ENCODE results near the gene OAT. TPM values are rescaled to one million over a fixed set of nuclear protein-coding genes. Genes with fewer than 3 reads are reported as not detected.

Gene OAT
- total and polyA plus RNA-seq, 10 of the 15 experiments (the other 5 are each of a cell fraction or from before 2014, with no cell fraction given) = 1.2 to 9.8 (median 1.6) TPM

GRCh38 chr10:124388823-124389612 lies 29.7 kb downstream of the OAT start (continued):
- TF ChIP-seq RELA (IDR thresholded peaks at IDR 0.05; ENCODE audit: borderline replicate concordance, partially characterized antibody) = peak; percentile 49
- TF ChIP-seq SREBF2 (IDR thresholded peaks at IDR 0.05; ENCODE audit: low read length) = no peak
- no peak for TF ChIP-seq RCOR1 (conservative IDR thresholded peaks at IDR 0.05; ENCODE audit: low read depth, low read length)
- TF ChIP-seq GATAD2B (conservative IDR thresholded peaks at IDR 0.05; ENCODE audit: low read depth) = 0 out of 2 replicates have a peak, but pooled peaks have one; percentile 28
- peak; percentile 36 for TF ChIP-seq SP1 (IDR thresholded peaks at IDR 0.05; ENCODE audit: low read depth, low read length)
- TF ChIP-seq MEF2A (IDR thresholded peaks at IDR 0.05; ENCODE audit: insufficient read depth, low read depth, low read length) = no peak
- TF ChIP-seq PKNOX1 (IDR thresholded peaks at IDR 0.05) = 0 out of 2 replicates have a peak, but pooled peaks have one; percentile 20
- TF ChIP-seq CREM (IDR thresholded peaks at IDR 0.05; ENCODE audit: low read depth) = 0 out of 2 replicates have a peak, but pooled peaks have one; percentile 2
- no peak for TF ChIP-seq TBL1XR1 (IDR thresholded peaks at IDR 0.05; ENCODE audit: low read depth, low read length)
- TF ChIP-seq RELB (IDR thresholded peaks at IDR 0.05; ENCODE audit: low read depth) = no peak
- TF ChIP-seq TCF12 (IDR thresholded peaks at IDR 0.05; ENCODE audit: low read depth, low read length) = peak; percentile 11; the same call in 1 of the 2 replicates
- no peak for TF ChIP-seq SMAD5 (IDR thresholded peaks at IDR 0.05; ENCODE audit: low read depth)
- TF ChIP-seq DPF2 (IDR thresholded peaks at IDR 0.05) = 0 out of 2 replicates have a peak, but pooled peaks have one; percentile 42
- no peak; the same call in 1 of the 2 replicates for TF ChIP-seq CHD2 (IDR thresholded peaks at IDR 0.05; ENCODE audit: borderline replicate concordance, low read depth, low read length)
- peak; percentile 90 to 97 (median 91); a peak in 5 of 6 replicates for TF ChIP-seq CTCF (IDR thresholded peaks at IDR 0.05 in 2 of 3, conservative IDR thresholded peaks at IDR 0.05 in 1 of 3; ENCODE audit: control insufficient read depth in 2 of 3, extremely low read depth in 1 of 3, insufficient read depth in 1 of 3, low read depth in 3 of 3, low read length in 3 of 3)
- peak; percentile 97 for TF ChIP-seq RAD21 (IDR thresholded peaks at IDR 0.05; ENCODE audit: insufficient read depth, low read depth, low read length)
- TF ChIP-seq EZH2 (IDR thresholded peaks at IDR 0.05; ENCODE audit: borderline replicate concordance, control insufficient read depth, low read depth, low read length) = no peak
- TF ChIP-seq RBBP5 (conservative IDR thresholded peaks at IDR 0.05) = no peak
- TF ChIP-seq SMC3 (IDR thresholded peaks at IDR 0.05; ENCODE audit: borderline replicate concordance, low read length) = peak; percentile 99
- 0 out of 2 replicates have a peak, but pooled peaks have one; percentile 27 for TF ChIP-seq ZNF24 (IDR thresholded peaks at IDR 0.05)
- TF ChIP-seq MEF2B (IDR thresholded peaks at IDR 0.05; ENCODE audit: partially characterized antibody, poor library complexity, severe bottlenecking) = no peak
- TF ChIP-seq MXI1 (IDR thresholded peaks at IDR 0.05; ENCODE audit: low read depth, low read length) = no peak
- TF ChIP-seq NRF1 (conservative IDR thresholded peaks at IDR 0.05; ENCODE audit: low read depth, low read length) = peak; percentile 68
- no peak for TF ChIP-seq CEBPB (IDR thresholded peaks at IDR 0.05; ENCODE audit: borderline replicate concordance in 1 of 2, low read depth in 2 of 2, low read length in 2 of 2)
- no peak for TF ChIP-seq FOXK2 (IDR thresholded peaks at IDR 0.05)
- peak; percentile 45; the same call in 1 of the 2 replicates for TF ChIP-seq RB1 (IDR thresholded peaks at IDR 0.05; ENCODE audit: borderline replicate concordance)
- peak; percentile 9 to 60; a peak in 1 of 4 replicates for TF ChIP-seq BHLHE40 (IDR thresholded peaks at IDR 0.05; ENCODE audit: borderline replicate concordance in 1 of 2, low read depth in 2 of 2, low read length in 1 of 2)

Data from GM12878 (cell line).